ENCODE measurements around the gene BMI1.

BMI1 gene

GRCh38 chr10:22374489-22375126, 53.7 kb downstream of the BMI1 start:
- no peak overlapping the region for H3K4me3 ChIP-seq (ENCODE audit: low read depth, low read length)
- TF ChIP-seq POLR2A (IDR thresholded peaks at IDR 0.05; ENCODE audit: extremely low read depth, insufficient read length), result no peak
- TF ChIP-seq, protein P1, sequence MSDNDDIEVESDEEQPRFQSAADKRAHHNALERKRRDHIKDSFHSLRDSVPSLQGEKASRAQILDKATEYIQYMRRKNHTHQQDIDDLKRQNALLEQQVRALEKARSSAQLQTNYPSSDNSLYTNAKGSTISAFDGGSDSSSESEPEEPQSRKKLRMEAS (IDR thresholded peaks at IDR 0.05; ENCODE audit: low read depth, low read length), result no peak
- TF ChIP-seq CTCF (IDR thresholded peaks at IDR 0.05; ENCODE audit: low read depth, low read length), result no peak
- TF ChIP-seq MYC (IDR thresholded peaks at IDR 0.05; ENCODE audit: low read depth, low read length), result no peak
- DNase-seq (ENCODE audit: low read depth), result no peak

GRCh38 chr10:22379059-22379458, 58.2 kb downstream of the BMI1 start:
- no peak overlapping the region for H3K4me3 ChIP-seq (ENCODE audit: low read depth, low read length)
- DNase-seq (ENCODE audit: low read depth), result no peak
- TF ChIP-seq POLR2A (IDR thresholded peaks at IDR 0.05; ENCODE audit: extremely low read depth, insufficient read length), result no peak
- TF ChIP-seq MYC (IDR thresholded peaks at IDR 0.05; ENCODE audit: low read depth, low read length), result no peak
- TF ChIP-seq, protein P1 (IDR thresholded peaks at IDR 0.05; ENCODE audit: low read depth, low read length), result no peak
- TF ChIP-seq CTCF (IDR thresholded peaks at IDR 0.05; ENCODE audit: low read depth, low read length), result no peak
